Stimulated activated CD4-positive, alpha-beta T cell treated with anti-CD3 and anti-CD28 coated beads, TNF-alpha, amount 100 ng/mL, for 4 hours (primary cell): ENCODE results near the gene SHC3.
"Not testable (repeated sequence)": the region's sequence is repeated elsewhere in the genome, so short reads cannot be mapped to it uniquely, and the experiment has no call there.

ENCODE experiments used
- DNase-seq, 3 experiments: peaks; one replicate each; pipeline ENCODE4 v3.0.0-alpha.2; 2020; ENCODE audit warnings: low read depth in 3 of 3

Gene SHC3

DNA sequence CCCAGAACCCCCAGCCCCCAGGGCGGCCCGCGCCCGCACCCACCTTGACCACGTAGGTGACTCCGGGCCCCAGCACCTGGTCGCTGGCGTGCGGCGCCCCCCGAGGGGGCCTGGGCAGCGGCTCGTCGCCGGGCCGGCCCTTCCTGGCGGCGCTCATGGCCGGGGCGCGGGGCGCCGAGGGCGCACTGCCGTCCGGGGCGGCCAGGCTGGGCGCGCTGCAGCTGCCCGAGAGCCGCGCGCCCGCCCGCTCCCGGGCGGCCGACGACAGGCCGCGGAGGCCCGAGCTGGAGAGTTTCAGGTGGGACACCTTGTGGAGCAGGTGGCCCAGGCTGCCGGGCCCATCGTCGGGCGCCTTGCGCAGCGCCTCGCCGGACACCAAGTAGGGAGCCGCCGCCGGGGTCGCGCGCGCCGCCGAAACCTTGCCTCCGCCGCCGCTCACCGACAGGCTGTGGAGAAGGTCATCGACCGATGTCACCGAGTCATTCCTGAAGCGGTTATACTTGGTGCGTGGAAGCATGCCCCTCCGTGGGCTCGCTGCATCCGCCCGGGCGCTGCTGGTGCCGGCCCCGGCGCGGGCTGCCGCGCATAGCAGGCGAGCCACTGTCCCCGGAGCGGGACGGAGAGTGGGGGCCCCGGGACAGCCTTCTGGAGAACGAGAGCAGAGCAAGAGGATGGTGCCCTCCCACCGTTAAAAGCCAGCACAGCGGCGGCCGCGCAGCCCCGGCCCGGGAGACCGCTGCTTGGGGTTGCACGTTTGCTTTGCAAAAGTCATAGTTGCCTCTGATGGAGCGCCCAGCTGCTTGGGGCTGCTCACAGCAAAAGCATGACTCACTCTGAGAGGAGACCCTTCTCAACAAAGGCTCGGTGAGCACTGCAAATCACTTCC is at the start of gene SHC3:
Gene SHC3, minus strand, starts transcription at position 875 of the 886 bp plus-strand sequence. Its CDS starts 358 bp downstream, at position 517.
- no peak for DNase-seq

- DNase-seq, result no peak
Measured at GRCh38 chr9:89225991-89226471, 47.4 kb upstream of the SHC3 start.

GRCh38 chr9:89225587-89225986 is 47.0 kb upstream of the SHC3 start:
- DNase-seq, result no peak

DNA sequence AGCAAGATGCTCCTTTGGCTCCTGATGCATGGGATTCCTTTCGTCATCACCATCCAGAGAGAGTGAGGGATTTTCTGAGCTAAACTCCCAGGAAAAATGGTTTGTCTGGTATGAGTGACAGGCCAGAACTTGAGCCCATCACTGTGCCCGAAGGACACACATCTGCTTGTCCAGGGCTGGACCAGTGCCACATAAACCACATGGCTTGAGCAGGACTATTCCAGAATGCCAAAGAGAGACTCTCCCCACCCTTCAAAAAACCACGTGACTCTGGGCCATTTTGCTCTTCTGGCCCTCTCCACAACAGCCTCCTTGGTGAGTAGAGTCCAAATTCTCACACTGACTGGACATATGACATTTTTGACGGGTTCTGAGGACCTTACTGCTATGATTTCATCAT is 46.4 kb upstream of the SHC3 start:
- no peak for DNase-seq

- DNase-seq, result no peak
Measured at GRCh38 chr9:89224633-89225032, 46.0 kb upstream of the SHC3 start.

GRCh38 chr9:89223396-89223977 is 44.9 kb upstream of the SHC3 start:
- DNase-seq, result no peak

DNA sequence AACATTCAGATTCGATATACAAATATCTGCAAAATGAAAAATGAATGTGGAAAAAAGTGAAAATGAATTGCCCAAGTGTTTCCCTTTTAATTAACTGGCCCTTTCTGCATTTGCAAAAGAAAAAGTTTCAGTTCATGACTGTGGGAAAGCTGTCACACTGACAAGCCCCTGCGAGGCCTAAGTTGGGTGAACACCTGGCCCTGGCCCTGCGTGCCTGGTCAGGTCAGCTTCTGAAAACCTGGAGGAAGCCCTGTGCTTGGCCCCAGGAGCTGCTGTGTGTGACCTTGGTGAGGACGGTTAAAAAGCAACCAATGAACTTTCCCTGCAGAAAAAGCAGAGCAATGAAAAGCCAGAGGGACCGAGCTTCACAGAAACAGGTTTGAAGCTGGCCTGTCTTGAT is 41.0 kb upstream of the SHC3 start:
- no peak for DNase-seq

DNA sequence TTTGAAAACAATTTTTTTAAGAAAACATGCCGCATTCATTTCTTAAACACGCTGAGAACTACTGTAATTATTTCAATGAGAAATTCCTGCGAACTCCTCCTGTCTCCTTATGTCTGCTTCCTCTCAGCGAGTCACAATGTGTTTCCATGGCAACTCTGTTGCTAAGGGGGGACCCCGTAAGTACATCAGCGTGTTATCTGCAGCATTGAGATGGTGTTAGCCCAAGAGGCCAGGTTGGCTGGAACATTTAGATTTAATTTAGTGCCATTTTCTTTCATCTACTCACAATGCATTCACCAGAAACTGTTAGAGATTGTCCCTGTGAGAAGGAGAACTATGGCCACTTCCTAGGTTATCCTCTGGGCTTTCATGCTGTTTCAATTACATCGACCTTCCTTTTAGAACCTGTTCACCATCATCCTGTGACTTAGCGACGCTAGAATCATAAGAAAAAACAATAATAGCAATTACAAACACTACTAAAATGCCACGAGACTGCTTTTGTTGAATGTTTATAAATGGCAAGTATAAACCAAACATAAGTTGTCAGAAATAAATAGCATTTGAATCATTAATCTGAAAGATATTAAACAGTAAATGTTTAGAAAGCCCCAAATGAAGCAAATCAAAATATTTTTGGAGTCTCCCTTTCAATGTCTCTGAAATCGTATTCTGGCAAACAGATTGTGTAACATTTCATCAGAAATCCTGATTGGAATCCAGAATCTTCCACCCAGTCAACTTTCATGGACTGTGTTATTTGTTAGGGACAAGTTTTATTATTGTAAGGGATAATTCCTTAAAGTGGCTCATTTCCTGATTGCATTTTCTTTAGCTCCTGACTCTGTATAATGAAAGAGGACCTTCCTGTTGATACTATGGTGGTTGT is 39.7 kb upstream of the SHC3 start:
- no peak for DNase-seq

DNA sequence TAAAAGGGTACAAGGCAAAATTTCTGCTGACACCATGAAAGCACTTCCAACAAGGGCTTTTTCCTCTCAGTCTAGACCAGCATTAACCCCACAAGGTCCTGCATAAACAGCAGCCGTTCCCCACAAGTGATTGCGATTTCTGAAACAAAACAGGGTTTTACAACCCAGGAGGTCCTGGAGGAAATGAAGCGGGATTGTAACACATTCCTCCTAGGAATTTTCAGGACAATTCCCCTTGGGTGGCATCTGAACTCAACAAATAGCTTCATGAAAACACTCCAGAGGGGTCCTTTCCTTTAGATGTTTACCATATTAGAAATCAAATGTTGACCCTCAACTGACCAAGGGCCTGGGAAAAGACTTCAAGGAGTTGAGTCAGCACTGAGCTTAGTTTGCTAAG is 36.7 kb upstream of the SHC3 start:
- DNase-seq, result no peak

DNA sequence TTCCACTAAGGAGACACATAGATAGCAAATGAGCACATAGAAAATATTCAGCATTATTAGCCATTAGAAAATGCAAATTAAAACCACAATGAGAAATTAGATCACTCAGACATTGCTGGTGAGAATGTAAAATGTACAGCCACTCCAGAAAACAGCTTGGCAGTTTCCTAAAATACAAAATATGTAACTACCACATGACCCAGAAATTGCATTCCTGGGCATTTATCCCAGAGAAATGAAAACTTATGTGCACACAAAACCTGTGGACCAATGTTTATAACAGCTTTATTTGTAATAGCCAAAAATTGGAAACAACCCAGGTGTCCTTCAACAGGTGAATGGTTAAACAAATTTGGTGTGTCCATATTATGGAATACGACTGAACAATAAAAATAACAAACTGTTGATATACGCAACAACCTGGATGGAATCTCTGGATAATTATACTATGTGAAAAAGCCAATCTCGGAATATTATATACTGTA is 34.8 kb upstream of the SHC3 start:
- no peak for DNase-seq

DNA sequence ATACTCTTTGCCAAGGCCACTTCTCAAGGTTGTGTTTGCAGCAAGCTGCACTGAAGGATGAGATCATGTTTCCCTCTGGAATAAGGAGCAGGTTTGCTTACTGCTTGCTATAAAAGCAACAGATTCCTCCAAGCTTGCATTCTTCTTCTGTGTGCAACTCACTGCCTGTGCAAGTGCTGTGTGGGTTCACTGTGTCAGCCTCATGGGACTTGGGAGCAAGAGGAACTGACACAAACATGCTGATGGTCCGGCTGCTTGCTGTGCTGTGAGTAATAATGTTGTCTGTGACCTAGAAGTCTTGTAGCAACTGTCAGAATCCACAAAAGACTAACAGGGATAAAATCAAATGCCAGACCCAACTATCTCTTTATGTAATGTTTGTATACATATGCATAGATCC is 33.6 kb upstream of the SHC3 start:
- no peak for DNase-seq

DNA sequence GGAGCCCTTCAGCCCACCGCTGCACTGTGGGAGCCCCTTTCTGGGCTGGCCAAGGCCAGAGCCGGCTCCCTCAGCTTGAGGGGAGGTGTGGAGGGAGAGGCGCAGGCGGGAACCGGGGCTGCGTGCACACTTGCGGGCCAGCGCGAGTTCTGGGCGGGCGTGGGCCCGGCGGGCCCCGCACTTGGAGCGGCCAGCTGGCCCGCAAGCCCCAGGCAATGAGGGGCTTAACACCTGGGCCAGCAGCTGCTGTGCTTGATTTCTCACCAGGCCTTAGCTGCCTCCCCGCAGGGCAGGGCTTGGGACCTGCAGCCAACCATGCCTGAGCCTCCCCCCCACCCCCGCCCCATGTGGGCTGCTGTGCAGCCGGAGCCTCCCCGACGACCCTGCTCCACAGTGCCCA is 30.7 kb upstream of the SHC3 start:
- not testable (repeated sequence) for DNase-seq

GRCh38 chr9:89207026-89207425 is 28.4 kb upstream of the SHC3 start:
- DNase-seq, result no peak

DNA sequence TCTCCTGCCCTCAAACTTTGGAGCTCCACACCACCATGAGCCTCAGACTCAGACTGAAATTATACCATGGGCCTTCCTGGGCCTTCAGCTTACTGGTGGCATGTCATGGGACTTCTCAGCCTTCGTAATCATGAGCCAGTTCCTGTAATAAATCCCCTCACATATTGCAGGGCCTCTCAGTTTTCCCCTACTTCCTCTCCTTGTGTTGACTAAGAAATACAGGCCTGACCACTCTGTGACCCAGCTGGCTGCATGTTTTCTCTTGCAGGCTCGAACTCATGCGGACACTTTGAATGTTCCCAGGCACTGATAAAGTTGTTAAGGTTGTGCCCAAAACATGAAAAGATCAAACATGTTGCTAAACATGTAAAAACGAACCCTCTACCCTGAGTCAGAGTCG is 26.2 kb upstream of the SHC3 start:
- DNase-seq, result no peak

GRCh38 chr9:89195131-89195797 is 16.6 kb upstream of the SHC3 start:
- DNase-seq, result no peak

- no peak for DNase-seq
Measured at GRCh38 chr9:89194421-89195130, 16.0 kb upstream of the SHC3 start.

DNA sequence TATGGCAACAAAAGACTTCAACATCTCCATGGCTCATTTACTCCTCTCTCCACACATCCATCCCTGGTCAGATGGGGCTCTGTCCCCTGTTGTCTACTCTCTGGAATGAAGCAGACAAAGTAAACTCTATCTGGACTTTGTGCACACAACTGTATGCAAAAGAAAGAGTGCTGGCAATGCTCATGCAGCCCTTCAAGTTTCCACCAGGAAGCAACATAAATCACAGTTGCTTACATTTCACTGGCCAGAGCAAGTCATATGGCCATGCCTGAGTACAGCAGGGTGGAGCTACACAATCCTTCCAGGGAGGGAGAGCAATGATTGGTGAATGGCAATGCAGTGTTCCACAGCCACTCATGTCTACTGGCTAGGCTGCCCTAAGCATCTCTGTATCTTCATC is 12.4 kb upstream of the SHC3 start:
- DNase-seq, result no peak

- no peak for DNase-seq
Measured at GRCh38 chr9:89189215-89189614, 10.6 kb upstream of the SHC3 start.

DNA sequence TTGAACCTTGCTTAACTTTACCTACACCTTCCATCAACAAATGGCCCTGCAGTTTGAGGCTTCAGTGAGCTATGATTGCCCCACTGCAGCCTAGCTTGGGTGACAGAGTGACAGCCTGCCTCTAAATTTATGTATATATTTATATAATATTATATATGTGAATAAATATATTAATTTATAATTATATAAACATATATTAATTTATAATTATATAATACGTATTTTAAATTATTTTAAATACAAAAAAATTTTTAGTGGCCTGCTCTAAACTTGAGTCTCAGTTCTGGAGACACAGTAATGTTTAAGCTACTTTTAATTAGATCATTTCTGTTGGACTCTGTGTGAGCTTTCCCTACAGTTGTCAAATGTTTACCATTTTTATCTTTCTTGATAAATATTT is 9.3 kb upstream of the SHC3 start:
- DNase-seq, result no peak

DNA sequence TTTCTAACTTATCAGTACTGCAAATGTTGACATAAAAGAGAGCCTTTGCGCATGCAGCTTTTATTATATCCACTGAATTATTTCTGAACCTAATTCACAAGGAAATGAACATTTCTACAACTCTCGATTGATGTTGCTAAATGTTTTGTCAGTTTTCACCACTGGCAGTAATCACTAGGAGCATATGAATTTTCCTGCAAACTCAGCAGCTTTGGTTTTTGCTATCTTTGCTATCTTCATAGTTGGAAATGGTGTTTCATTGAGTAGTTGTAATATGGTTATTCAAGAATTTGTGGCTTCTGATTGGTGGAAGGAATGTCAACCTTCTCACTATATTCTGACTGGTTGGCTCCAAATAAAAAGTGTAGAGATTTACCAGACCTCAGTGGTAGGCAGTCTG is 8.9 kb upstream of the SHC3 start:
- DNase-seq, result no peak

DNA sequence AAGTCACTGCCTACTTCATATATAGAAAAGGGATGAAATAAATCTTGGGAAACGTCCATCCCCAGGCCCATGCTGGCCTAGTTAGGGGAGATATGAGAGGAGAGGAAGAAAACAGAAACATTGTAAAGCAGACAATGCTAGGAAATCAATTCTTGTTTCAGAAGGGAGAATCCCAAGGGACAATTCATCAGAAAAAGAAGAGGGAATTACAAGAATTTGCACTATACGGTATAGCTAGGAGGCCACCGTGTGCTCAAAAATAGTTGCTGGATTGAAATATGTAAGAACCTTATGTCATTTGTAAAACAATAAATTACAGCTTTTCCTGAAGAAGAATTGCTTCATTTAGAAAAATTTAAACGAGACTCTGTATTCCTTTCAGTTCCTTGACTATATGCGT is 8.3 kb upstream of the SHC3 start:
- DNase-seq, result no peak
